Measurements from ENCODE around the gene MED8.
"Not testable (repeated sequence)": the region's sequence is repeated elsewhere in the genome, so short reads cannot be mapped to it uniquely, and the experiment has no call there.

Gene MED8

DNA sequence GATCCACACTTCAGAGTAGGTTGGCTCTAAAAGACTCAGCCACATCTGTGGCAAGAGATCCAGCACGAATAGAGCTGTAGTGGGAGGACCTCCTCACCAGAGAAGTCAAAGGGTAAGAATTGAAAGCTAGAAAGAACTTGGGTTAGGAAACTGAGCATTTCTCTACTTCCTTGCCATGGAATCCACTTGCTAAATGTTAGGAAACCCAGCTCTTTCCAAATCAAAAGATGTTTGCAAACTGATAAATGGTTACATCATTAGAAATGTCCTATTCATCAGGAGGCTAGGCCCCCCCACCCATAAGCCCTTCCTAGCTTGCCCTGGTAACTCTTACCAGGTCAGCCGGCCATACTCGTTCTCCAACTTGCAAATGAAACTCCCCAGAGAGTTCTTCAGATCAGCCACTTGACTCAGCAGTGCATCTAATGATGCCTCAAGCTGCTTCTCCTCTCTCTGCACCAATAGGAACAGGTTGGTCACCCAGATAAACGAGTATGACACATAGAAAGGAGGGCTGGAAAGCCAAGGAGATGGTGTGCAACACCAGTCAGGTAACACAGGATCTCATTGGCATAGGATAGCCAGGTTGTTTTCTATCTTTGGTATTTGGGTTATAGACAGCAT lies 1.5 kb downstream of the MED8 start:
- DNase-seq (ENCODE audit: low spot score), result no peak

DNA sequence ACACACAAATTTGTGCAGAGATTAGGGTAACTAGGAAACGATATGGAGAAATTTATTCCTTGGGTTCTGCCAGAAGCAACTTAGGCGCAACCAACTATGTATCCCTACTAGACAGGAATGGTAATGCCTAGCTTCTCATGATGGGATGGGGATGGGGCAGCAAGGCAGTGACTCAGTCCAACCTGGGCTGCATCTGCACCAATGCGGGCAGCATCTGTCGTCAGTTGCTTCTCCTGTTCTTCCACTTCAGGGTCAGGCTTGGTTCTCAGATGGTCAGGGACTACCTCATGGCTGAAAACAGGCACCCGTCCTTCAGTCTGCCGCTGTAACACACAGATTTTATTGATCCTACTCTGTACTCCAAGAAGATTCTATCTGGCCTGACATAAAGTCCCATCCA lies 2.9 kb downstream of the MED8 start:
- DNase-seq (ENCODE audit: low spot score), result no peak

DNA sequence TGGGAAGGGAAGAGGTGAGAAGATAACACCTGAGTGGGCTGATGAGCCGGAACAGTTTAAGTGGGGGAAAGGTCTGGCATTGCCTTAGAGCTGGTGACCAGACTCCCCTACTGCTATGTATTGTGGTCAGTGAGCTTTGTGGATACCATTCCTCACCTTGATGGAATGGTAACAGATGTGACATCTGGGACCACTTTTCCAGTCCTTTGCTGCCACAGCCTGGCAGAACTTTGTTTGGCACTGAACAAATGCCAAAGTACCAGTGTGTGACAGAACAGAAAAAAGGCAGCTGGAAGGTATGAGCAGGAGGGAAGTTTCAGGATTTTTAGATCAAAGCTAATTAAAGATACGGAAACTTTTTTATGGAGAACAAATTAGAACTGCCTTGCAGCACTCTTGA lies 6.2 kb downstream of the MED8 start:
- DNase-seq (ENCODE audit: low spot score), result no peak

DNA sequence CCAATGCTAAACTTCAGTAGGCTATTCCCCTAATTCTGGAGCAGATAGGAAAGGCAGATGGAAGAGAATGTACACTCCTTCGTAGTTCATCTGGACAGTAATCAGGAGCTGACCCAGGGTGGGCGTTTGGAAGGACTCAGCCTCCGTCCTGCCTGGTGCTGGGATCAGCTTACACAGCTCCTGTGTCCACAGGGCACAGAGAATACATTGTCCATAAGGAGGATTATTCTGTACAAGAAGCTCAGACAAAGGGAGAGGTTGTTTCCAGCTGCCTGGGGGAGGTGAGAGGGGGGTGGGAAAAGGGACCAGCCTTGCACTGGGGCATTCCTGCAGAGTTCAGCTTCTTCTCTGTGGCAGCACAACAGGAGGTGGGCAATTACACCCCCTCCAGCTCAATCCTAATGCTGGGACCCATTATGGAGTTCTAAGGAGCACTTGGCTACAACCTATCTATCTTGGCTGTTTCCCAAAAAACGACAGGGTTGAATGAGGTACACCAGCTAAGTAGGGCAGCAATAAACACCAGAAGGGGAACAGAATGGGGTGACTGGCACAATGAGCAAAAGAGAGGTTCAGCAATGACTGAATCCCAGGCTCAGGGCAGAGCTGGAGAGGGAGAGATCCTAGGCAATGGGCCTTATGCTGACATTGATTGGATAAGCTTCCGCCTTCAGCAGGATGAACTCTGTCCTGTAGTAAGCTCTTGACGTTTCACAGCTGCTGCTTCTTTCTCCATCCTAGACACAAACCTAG lies 7.4 kb downstream of the MED8 start:
- no peak for DNase-seq (ENCODE audit: low spot score)

DNA sequence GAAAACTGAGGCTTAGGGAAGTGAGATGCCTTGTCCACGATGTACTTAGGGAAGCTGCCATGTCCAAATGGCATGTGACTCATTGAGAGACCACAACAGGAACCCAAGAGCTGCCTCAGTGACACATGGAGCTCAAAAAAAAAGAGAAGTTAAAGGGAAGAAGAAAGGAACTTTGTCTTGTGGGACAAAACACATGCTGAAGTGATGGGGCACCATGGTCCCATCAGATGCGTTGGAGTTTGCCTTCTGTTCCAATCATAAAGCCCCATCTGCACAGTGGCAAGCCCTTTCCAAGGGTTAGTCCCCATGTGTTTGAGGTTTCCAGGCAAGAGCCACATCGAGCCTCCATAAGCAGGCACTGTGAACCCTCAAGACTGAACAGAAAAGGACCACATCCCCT lies 8.0 kb downstream of the MED8 start:
- no peak for DNase-seq (ENCODE audit: low spot score)

DNA sequence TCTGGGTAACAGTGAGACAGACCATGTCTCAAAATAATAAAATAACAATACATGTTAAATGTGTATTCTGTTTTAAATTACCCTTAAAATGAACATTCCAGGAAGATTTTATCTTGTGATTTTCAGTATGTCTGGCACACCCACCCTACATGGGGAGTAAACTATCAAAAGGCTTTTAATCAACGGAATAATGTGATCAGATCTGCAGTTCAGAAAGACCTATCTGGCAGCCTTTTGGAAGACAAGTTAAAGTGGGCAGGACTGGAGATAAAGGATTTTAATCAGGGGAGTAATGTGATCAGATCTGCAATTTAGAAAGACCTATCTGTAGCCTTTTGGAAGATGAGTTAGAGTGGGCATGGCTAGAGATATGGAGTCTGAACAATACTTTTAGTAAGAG lies 10.1 kb downstream of the MED8 start:
- no peak for DNase-seq (ENCODE audit: low spot score)

GRCh38 chr1:43377831-43378230 lies 11.8 kb downstream of the MED8 start:
- DNase-seq (ENCODE audit: low spot score), result no peak

- no peak for DNase-seq (ENCODE audit: low spot score)
Measured at GRCh38 chr1:43376723-43377235, 12.8 kb downstream of the MED8 start.

- DNase-seq (ENCODE audit: low spot score), result no peak
Measured at GRCh38 chr1:43373066-43373940, 16.3 kb downstream of the MED8 start.

- no peak for DNase-seq (ENCODE audit: low spot score)
Measured at GRCh38 chr1:43372172-43372571, 17.4 kb downstream of the MED8 start.

GRCh38 chr1:43370564-43370963 lies 19.0 kb downstream of the MED8 start:
- DNase-seq (ENCODE audit: low spot score), result no peak

DNA sequence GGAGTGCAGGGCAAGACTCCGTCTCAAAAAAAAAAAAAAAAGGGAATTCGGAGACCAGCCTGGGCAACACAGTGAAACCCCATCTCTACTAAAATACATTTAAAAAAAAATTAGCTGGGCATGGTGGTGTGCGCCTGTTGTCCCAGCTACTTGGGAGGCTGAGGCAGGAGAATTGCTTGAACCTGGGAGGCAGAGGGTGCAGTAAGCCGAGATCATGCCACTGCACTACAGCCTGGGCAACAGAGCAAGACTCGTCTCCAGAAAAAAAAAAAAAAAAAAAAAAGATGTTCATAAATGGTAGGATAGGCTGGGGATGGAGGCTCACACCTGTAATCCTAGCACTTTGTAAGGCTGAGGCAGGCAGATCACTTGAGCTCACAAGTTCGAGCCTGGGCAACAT lies 19.8 kb downstream of the MED8 start:
- not testable (repeated sequence) for DNase-seq (ENCODE audit: low spot score)

GRCh38 chr1:43368646-43369020 lies 21.0 kb downstream of the MED8 start:
- DNase-seq (ENCODE audit: low spot score), result no peak

DNA sequence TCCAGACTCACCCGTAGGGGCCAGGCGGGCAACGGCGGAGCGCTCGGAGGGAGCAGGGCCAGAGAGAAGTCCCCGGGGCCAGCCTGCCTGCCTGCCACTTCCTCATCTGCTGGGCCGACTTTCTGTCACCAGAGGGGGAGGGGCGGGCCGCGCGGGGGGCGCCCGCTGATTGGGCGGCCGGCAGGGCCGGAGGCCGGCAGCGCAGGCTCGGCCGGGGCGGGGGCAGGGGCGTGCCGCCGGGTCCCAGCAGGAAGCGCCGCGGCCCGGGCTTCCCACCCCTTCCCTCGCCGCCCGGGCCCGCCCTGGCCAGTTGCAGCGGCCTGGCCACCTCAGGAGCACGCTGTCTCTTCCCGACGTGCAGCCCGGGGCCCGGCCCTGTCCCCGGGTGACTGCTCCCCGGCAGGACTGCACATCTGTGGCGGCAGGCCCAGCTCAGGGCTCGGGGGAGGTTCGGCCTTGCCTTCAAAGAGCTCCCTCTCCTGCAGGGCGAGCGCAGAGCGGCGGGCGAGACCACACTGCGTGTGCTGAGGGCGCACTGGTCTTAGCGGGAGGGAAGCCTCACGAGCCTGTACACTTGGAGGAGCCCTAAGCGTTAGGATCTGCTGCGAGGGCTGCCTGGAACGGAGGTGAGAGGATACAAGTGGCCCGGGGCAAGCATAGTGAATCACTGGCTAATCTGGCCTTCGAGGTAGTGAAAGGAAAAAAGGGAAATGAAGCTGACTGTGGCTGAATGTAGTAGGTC lies 21.5 kb downstream of the MED8 start, which contains the start of gene ELOVL1:
TSS of gene ELOVL1 (minus strand) at position 108 of the 742 bp plus-strand sequence. CDS start 2,402 bp downstream, outside the sequence.
- DNase-seq (ENCODE audit: low spot score), result peak; percentile 81

GRCh38 chr1:43367026-43367903 lies 22.3 kb downstream of the MED8 start:
- DNase-seq (ENCODE audit: low spot score), result peak; percentile 16

DNA sequence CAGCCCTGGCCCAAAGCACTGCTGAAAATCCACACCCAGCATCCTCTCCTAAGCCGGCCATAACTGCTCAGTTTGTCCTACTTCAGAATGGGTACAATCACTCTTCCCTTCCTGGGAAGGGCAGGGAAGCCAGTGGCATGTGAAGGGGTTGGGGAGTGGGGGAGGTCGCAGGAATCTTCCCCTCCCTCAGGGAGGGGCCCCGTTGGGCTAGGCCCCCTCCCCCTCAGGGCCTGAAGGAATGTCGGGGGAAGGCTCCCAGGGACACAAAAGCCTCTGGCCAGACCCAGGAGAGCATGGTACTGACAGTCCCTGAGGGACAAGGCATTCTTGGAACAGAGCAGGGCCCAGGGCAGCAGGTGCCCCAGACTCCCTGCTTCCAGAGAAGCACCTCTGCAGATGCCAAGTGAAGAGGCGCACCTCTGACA lies 23.0 kb downstream of the MED8 start:
- no peak for DNase-seq (ENCODE audit: low spot score)

GRCh38 chr1:43366179-43366578 lies 23.4 kb downstream of the MED8 start:
- no peak for DNase-seq (ENCODE audit: low spot score)

DNA sequence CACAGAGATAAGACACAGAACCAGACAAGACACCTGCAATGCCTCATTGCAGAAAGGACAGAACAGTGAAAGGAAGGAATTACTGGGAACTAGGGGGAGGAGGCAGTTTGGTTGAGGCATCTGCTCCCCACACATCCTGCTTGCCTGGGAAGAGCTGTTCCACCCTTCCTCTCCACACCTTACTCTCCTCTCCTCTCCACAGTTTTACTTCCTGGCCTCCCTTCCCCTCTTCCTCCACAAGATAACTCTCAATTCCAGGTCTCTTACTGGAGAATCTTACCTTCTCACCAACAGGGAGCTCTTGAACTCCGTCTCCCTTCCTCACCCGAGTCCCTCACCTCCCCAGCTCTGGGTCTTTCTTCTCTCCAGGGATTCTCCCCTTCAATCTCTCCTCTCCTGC lies 23.9 kb downstream of the MED8 start:
- DNase-seq (ENCODE audit: low spot score), result no peak

GRCh38 chr1:43363935-43364525 lies 25.6 kb downstream of the MED8 start:
- no peak for DNase-seq (ENCODE audit: low spot score)
